GM18499 (cell line): ENCODE data around the gene CLASP1.
"Not testable (repeated sequence)": the region's sequence is repeated elsewhere in the genome, so short reads cannot be mapped to it uniquely, and the experiment has no call there.

Experiments
- ATAC-seq: cut with Tn5 transposase; IDR thresholded peaks from one replicate; pipeline ENCODE4 v1.9.1; 2021; ENCODE audit warnings: moderate number of reproducible peaks; ENCODE audit not compliant: insufficient read depth, unreplicated experiment

Gene CLASP1

DNA sequence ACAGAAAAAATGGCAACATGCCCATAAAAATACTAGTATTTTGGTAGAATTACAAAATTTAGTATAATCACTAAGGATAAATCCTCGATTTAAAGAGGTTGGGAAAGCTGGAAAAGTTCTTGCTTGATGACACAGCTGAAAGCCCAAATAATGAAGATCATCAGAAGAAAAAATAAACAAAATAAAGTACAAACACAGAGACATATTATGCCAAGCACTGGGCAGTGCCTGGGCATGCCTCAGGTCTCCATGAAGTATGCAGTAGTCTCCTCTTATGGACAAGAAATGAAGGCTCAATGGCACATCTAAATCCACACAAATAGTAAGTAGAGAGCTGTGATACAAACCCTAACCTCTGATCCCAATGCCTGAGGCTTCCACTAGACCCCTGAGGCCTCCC lies 60.9 kb downstream of the CLASP1 start:
- ATAC-seq = no peak

DNA sequence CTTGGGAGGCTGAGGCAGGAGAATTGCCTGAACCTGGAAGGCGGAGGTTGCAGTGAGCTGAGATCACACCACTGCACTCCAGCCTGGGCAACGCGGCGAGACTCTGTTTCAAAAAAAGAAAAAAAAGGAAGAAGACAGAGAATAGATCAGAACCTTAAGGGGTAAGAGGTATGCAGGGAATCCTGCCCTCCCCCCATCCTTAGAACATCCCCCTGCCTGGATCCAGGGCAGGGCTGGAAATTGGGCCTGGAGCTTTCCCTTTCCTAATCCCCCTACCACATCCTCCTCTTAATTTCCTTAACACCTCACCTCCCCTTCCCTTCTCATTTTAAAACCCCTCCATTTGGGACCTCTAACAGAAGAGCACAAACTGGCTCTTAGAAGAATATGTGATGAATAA lies 62.1 kb downstream of the CLASP1 start:
- no peak for ATAC-seq

- ATAC-seq = no peak
Observed at GRCh38 chr2:121584741-121585140, 64.5 kb downstream of the CLASP1 start.

- no peak for ATAC-seq
Observed at GRCh38 chr2:121583555-121583954, 65.7 kb downstream of the CLASP1 start.

GRCh38 chr2:121582272-121582671 lies 67.0 kb downstream of the CLASP1 start:
- ATAC-seq = no peak

DNA sequence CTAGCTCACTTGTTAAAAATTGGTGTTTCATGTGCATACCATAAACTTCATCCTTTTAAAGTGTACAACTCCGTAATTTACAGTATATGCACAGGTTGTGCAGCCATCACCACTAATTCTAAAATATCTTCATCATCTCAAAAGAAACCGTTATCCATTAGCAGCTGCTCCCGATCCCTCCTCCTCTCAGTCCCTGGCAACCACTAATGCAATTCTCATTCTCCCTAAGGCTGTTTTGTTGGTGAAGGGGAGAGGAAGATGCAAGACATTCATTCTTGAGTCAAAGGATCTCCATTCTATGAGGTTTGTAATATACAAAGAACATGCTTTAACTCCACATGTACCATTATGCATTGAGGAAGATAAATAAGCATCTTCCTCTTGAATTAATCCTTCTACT lies 70.0 kb downstream of the CLASP1 start:
- ATAC-seq = no peak

DNA sequence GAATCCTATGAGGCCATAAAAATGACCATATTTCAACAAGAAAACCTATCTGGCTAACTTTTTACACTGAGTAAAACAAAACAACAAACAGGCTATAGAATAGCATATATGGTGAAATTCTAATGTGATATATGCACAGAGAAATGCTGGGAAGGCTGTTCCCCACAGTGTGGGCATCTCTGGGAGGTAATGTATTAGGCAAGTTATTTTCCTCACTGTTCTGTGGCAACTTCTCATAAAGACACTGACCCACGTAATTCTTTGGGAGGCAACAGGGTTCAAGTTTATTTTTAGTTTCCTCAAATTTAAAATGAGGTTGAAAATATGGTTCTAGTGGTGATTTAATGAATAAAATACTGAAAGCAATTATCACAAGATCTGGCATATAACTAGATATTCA lies 71.9 kb downstream of the CLASP1 start:
- no peak for ATAC-seq

- no peak for ATAC-seq
Observed at GRCh38 chr2:121576263-121576662, 73.0 kb downstream of the CLASP1 start.

- no peak for ATAC-seq
Observed at GRCh38 chr2:121575800-121576199, 73.5 kb downstream of the CLASP1 start.

- no peak for ATAC-seq
Observed at GRCh38 chr2:121570667-121571055, 78.6 kb downstream of the CLASP1 start.

DNA sequence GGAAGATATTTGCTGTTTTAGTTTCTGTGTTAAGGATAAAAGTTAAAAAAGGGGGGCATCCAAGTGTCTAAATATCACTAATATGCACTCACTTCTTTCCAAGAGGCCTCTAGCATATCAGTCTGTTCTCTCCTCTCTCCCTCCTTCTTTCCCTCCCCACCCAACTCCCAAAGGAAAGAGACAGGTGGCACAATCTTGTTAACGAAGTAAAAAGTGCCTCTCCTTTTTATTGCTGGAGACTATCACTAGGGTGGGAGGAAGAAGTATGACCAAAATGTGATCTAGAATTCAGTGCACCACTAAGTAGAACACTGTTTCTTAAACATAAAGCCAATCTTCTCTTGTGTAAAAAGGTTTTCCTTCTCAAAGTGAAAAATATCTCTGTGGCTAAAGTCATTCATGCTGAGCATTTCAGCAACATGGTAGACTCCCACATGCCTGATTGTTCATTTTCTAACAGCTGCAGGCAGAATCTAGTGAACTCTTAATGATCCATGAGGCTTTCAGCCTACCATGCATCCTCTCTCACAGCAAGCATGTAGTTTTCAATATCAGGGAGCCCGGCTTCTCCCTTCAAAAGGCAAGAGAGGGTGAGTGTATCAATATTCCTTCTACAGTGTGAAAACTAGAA lies 79.1 kb downstream of the CLASP1 start:
- no peak for ATAC-seq

DNA sequence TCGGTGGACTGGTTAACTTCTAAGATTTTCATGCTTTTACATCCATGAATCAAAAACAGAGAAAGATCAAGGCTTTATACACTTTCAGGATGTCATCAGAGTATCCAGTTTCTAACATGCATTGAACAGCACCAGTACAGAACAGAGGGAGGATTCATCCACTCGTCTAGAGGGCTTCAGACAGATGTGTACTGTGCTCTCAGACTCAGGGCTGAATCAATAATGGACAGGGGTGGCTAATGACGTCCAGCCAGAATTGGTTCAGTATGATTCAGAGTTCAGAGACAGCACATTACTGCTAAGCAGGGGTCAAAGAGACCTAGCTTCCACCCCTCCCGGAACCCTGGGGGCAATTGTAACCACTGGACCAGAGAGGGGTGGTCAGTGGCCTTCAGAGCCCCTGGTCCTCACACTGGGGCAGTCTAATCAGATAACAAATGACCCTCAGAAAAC lies 81.3 kb downstream of the CLASP1 start:
- ATAC-seq = no peak

DNA sequence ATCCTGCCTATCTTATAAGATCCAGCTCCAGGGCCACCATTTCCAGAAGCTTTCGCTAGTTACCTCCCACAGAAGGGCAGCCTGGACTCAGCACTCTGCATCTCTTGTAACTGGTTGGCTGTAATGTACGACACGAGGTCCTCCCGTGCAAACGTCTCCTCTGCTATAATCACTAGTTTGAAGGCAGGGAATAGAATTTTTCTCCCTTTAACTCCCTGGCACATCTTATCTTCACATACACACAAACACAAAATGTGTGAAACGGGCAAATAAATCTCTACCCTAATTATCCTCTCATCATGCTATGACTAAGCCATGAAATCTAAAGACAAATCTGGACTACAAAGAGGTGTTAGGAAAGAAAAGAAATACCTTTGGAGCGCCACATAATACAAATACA lies 81.8 kb downstream of the CLASP1 start:
- ATAC-seq = no peak

- no peak for ATAC-seq
Observed at GRCh38 chr2:121565389-121566250, 83.6 kb downstream of the CLASP1 start.

DNA sequence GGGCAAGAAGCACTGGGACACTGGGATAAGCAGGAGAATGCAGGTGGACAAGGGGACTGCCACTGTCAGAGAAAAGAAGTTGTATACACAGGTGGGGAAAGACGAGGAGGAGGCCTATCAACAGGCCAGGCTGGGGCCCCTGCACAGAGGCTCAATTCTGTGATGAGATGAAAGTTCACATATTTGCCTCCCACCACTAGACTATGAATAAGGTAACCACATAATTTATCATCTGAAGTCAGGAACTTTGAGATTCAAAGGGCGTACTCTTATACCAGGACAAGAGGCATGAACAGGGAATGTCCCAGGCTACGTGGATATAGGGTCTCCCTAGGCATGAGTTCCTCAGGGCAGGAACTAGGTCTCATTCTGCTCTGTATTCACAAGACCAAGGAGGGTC lies 84.4 kb downstream of the CLASP1 start:
- ATAC-seq = no peak

GRCh38 chr2:121563754-121564153 lies 85.5 kb downstream of the CLASP1 start:
- ATAC-seq = not testable (repeated sequence)

DNA sequence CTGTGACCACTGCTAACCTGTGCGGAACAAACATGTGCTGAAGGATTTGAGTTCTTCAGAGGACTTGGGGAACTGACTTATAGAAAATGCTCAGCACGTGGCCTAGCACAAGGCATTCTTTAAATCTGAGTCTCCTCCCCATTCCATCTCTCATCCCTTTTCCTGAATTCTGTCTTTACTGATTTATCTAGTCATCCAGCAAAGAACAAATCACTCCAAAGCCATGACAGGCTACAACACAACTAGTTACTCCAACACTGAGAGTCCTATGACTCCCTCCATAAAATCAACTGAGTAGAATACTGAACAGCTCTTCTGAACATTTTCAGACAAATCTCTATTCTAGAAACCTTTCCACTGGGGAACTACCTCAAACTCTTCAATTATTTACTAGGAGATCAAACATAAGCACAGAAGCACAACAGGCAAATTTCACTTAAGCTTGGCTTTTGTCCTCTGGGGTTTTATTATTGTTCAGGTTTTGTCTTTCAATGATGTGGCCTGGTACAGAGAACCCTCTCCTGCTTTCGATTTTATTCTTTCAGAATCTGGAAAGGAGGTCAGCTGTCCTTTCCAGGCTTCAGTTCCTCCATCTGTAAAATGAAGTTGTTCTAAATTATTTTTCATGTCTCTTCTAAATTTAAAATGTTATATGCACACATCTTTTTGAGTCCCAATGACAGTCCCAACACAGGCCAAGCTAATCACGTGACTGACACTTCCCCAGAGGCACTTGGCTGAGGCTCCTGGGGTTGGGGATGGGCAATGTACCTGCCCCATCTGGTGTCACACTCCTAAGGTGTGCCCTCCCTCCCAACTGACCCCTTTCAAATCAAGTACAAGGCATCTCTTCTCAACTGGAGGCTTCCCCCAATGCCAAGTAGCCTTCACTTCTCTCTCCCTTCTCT lies 86.7 kb downstream of the CLASP1 start:
- ATAC-seq = no peak

DNA sequence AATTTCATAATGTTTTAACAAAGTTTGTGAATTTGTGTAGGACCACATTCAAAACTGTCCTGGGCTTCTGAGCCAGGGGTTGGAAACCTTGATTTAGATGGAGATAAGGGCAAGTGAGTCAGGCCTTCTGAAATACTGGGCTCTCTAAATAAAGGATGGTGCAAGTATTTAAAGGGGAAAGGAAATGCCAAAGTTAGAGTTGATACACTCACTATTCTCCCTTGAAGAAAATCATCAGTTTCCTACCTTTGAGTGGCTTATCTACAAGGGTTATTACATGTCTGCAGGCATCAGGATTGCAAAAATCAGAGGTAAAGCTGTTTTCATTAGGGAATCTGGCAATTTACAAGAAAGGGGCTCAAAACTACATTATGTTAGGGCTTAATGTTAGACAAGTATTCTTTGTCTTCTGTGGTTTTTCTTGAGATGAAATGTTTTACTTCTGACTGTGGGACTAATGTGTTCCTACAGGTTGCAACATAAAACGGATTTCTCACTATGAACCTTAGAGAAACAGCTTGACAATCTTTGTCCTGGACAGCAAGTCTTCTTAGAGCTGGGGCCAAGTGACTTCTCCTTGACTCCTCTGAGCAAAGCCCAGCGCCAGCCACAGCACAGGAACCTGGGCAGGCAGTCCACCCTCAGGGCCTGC lies 87.5 kb downstream of the CLASP1 start:
- ATAC-seq = no peak

DNA sequence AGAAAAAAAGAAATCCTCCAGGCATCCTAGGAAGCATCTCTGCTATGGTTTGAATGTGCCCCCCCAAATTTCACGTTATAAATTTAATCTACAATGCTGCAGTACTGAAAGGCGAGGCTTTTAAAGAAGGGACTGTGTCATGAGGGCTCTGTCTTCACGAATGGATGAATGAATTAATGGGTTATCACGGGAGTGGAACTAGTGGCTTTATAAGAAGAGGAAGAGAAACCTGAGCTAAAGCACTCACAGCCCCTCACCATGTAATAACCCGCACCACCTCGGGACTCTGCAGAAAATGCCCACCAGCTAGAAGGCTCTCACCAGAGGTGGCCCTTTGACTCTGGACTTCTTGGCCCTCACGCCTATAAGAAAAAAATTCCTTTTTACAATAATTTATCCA lies 90.9 kb downstream of the CLASP1 start:
- ATAC-seq = no peak

- no peak for ATAC-seq
Observed at GRCh38 chr2:121555008-121555407, 94.3 kb downstream of the CLASP1 start.
